Measurements from ENCODE around the gene DNAH6.

The DNAH6 gene

DNA sequence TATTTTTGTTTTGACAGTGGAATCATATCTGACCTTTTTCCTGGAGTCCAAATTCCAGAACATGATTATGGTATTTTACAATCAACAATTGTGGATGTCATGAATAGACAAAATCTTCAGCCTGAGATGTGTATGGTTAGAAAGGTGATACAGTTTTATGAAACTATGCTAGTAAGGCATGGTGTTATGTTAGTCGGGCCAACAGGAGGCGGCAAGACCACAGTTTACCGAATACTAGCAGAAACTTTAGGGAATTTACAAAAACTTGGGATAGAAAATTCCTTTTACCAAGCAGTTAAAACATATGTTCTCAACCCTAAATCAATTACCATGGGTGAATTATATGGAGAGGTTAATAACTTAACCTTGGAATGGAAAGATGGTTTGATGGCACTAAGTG is 137.0 kb downstream of the DNAH6 start:
- H3K23ac ChIP-seq (ENCODE audit: low read length): no peak overlapping the region
- H3K4me3 ChIP-seq (ENCODE audit: low read depth, low read length): no peak overlapping the region
- no CpG with 5 or more reads among the region's 3 CpGs for WGBS (ENCODE audit: extremely low coverage, insufficient coverage, insufficient read length)
- no peaks in the 10 kb centered on the region for H3K27me3 ChIP-seq (ENCODE audit: insufficient read depth, low read length)
- no peak overlapping the region for H2BK12ac ChIP-seq (ENCODE audit: low read length)
- no peak overlapping the region for H3K4ac ChIP-seq (ENCODE audit: low read depth, low read length)
- no peak overlapping the region for H3K27ac ChIP-seq (ENCODE audit: low read depth, low read length)
- H3K4me2 ChIP-seq (ENCODE audit: low read length): no peak overlapping the region
- no peak overlapping the region for H2BK120ac ChIP-seq (ENCODE audit: insufficient read depth, low read length, poor library complexity)
- no peak overlapping the region for H2AFZ ChIP-seq (ENCODE audit: insufficient read depth, low read length, poor library complexity)
- H4K91ac ChIP-seq (ENCODE audit: low read depth, low read length): no peak overlapping the region
- no peak overlapping the region for H2AK5ac ChIP-seq (ENCODE audit: low read length)
- H4K8ac ChIP-seq (ENCODE audit: low read depth, low read length): no peak overlapping the region
- H3K9me3 ChIP-seq (ENCODE audit: insufficient read depth, low read depth, low read length): no peaks in the 10 kb centered on the region
- no peaks in the 10 kb centered on the region for H3K79me1 ChIP-seq (ENCODE audit: low read length)
- no peak for DNase-seq
- H3K18ac ChIP-seq (ENCODE audit: low read length): no peak overlapping the region
- H3K36me3 ChIP-seq (ENCODE audit: control insufficient read depth in 1 of 2, insufficient read depth in 2 of 2, low read length in 2 of 2): no peaks in the 10 kb centered on the region
- no peaks in the 10 kb centered on the region for H3K79me2 ChIP-seq (ENCODE audit: control insufficient read depth, insufficient read depth, low read length, poor library complexity)
- H2BK5ac ChIP-seq (ENCODE audit: low read depth, low read length, poor library complexity): no peak overlapping the region
- no peak overlapping the region for H3K9ac ChIP-seq (ENCODE audit: low read length)
- no peak overlapping the region for H3K14ac ChIP-seq (ENCODE audit: low read length)
- H3K4me1 ChIP-seq (ENCODE audit: control insufficient read depth in 1 of 2, insufficient read depth in 2 of 2, low read length in 2 of 2): no peaks in the 10 kb centered on the region
- H4K12ac ChIP-seq (ENCODE audit: low read depth, low read length): no peak overlapping the region

DNA sequence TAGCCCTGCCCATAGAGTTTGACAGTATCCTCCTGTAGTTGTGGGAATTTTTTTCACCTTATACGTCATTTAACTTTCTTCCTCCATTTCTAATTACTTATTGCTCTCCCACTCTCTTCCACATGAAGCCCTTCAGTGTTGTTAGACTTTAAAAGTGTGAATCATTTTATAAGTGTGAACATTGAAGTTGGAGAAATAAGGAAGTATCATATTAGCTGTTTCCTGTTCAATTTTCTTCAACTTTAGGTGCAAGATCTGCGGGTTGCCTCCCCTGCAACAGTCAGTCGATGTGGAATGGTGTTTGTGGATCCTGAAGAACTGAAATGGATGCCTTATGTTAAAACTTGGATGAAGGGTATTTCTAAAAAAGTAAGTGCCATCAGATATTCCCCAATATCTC is 138.1 kb downstream of the DNAH6 start:
- Histone ChIP-seq H3K9me3 (ENCODE audit: insufficient read depth, low read depth, low read length) (no peaks in the 10 kb centered on the region), H3K4me2 (ENCODE audit: low read length) (no peak overlapping the region), H3K4ac (ENCODE audit: low read depth, low read length) (no peak overlapping the region), H3K9ac (ENCODE audit: low read length) (no peak overlapping the region), H3K79me2 (ENCODE audit: control insufficient read depth, insufficient read depth, low read length, poor library complexity) (no peaks in the 10 kb centered on the region), H2AK5ac (ENCODE audit: low read length) (no peak overlapping the region), H2BK5ac (ENCODE audit: low read depth, low read length, poor library complexity) (no peak overlapping the region), H3K23ac (ENCODE audit: low read length) (no peak overlapping the region), H3K4me3 (ENCODE audit: low read depth, low read length) (no peak overlapping the region), H4K12ac (ENCODE audit: low read depth, low read length) (no peak overlapping the region), H3K18ac (ENCODE audit: low read length) (no peak overlapping the region), H4K8ac (ENCODE audit: low read depth, low read length) (no peak overlapping the region), H2AFZ (ENCODE audit: insufficient read depth, low read length, poor library complexity) (no peak overlapping the region), H3K36me3 (ENCODE audit: control insufficient read depth in 1 of 2, insufficient read depth in 2 of 2, low read length in 2 of 2) (no peaks in the 10 kb centered on the region), H3K79me1 (ENCODE audit: low read length) (no peaks in the 10 kb centered on the region), H3K27ac (ENCODE audit: low read depth, low read length) (no peak overlapping the region), H2BK12ac (ENCODE audit: low read length) (no peak overlapping the region), H2BK120ac (ENCODE audit: insufficient read depth, low read length, poor library complexity) (no peak overlapping the region), H3K27me3 (ENCODE audit: insufficient read depth, low read length) (no peaks in the 10 kb centered on the region), H3K4me1 (ENCODE audit: control insufficient read depth in 1 of 2, insufficient read depth in 2 of 2, low read length in 2 of 2) (no peaks in the 10 kb centered on the region), H4K91ac (ENCODE audit: low read depth, low read length) (no peak overlapping the region), H3K14ac (ENCODE audit: low read length) (no peak overlapping the region)
- WGBS (ENCODE audit: extremely low coverage, insufficient coverage, insufficient read length): 100% methylated on average over 1 of the region's 3 CpGs
- no peak for DNase-seq

DNA sequence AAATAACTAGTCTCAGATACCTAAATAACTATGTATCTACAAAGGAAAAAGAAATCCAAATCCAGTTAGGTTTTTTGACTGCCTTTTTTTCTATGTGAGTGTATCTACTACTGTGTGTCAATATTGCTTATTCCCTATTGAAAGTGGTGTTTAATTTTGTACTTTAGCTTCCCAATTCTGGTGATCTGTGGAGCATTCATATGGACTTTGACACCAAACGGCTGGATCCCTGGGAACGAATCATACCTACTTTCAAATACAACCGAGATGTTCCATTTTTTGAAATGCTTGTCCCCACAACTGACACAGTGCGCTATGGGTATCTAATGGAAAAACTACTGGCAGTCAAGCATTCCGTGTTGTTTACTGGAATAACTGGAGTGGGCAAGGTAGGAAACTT is 152.8 kb downstream of the DNAH6 start:
- Histone ChIP-seq H4K8ac (ENCODE audit: low read depth, low read length) (no peak overlapping the region), H3K4me3 (ENCODE audit: low read depth, low read length) (no peak overlapping the region), H2AK5ac (ENCODE audit: low read length) (no peak overlapping the region), H3K9ac (ENCODE audit: low read length) (no peak overlapping the region), H2AFZ (ENCODE audit: insufficient read depth, low read length, poor library complexity) (no peak overlapping the region), H4K12ac (ENCODE audit: low read depth, low read length) (no peak overlapping the region), H2BK12ac (ENCODE audit: low read length) (no peak overlapping the region), H3K36me3 (ENCODE audit: control insufficient read depth in 1 of 2, insufficient read depth in 2 of 2, low read length in 2 of 2) (no peaks in the 10 kb centered on the region), H3K79me1 (ENCODE audit: low read length) (no peaks in the 10 kb centered on the region), H3K4ac (ENCODE audit: low read depth, low read length) (no peak overlapping the region), H4K91ac (ENCODE audit: low read depth, low read length) (no peak overlapping the region), H3K4me1 (ENCODE audit: control insufficient read depth in 1 of 2, insufficient read depth in 2 of 2, low read length in 2 of 2) (no peaks in the 10 kb centered on the region), H3K9me3 (ENCODE audit: insufficient read depth, low read depth, low read length) (no peaks in the 10 kb centered on the region), H2BK120ac (ENCODE audit: insufficient read depth, low read length, poor library complexity) (no peak overlapping the region), H3K23ac (ENCODE audit: low read length) (no peak overlapping the region), H3K27me3 (ENCODE audit: insufficient read depth, low read length) (no peaks in the 10 kb centered on the region), H3K79me2 (ENCODE audit: control insufficient read depth, insufficient read depth, low read length, poor library complexity) (no peaks in the 10 kb centered on the region), H2BK5ac (ENCODE audit: low read depth, low read length, poor library complexity) (no peak overlapping the region), H3K14ac (ENCODE audit: low read length) (no peak overlapping the region), H3K18ac (ENCODE audit: low read length) (no peak overlapping the region), H3K4me2 (ENCODE audit: low read length) (no peak overlapping the region), H3K27ac (ENCODE audit: low read depth, low read length) (no peak overlapping the region)
- WGBS (ENCODE audit: extremely low coverage, insufficient coverage, insufficient read length): no CpG with 5 or more reads among the region's 5 CpGs
- DNase-seq: no peak

DNA sequence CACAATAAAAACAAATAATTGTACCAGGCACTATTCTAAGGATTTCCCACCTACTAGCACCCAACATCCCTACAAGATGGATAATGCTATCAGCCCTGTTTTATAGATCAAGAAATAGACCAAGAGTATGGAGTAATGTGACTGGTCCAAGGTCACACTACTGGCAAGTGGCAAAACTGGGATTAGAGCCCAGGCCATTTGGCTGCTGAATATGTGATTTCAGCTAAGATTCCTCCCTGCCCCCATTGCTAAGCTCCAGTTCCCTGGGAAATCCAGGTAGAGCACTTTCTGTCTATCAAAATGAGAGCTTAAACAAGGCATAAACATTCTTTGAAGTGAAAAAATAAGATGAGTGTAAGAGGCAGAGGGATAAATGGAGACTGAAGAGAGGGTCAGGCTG is 157.8 kb downstream of the DNAH6 start:
- Histone ChIP-seq H4K8ac (ENCODE audit: low read depth, low read length) (no peak overlapping the region), H3K36me3 (ENCODE audit: control insufficient read depth in 1 of 2, insufficient read depth in 2 of 2, low read length in 2 of 2) (no peaks in the 10 kb centered on the region), H2AK5ac (ENCODE audit: low read length) (no peak overlapping the region), H3K18ac (ENCODE audit: low read length) (no peak overlapping the region), H3K79me2 (ENCODE audit: control insufficient read depth, insufficient read depth, low read length, poor library complexity) (no peaks in the 10 kb centered on the region), H3K4me3 (ENCODE audit: low read depth, low read length) (no peak overlapping the region), H3K4me2 (ENCODE audit: low read length) (no peak overlapping the region), H3K27me3 (ENCODE audit: insufficient read depth, low read length) (no peaks in the 10 kb centered on the region), H3K9ac (ENCODE audit: low read length) (no peak overlapping the region), H4K12ac (ENCODE audit: low read depth, low read length) (no peak overlapping the region), H3K4ac (ENCODE audit: low read depth, low read length) (no peak overlapping the region), H3K9me3 (ENCODE audit: insufficient read depth, low read depth, low read length) (no peaks in the 10 kb centered on the region), H2BK12ac (ENCODE audit: low read length) (no peak overlapping the region), H3K79me1 (ENCODE audit: low read length) (no peaks in the 10 kb centered on the region), H2BK5ac (ENCODE audit: low read depth, low read length, poor library complexity) (no peak overlapping the region), H4K91ac (ENCODE audit: low read depth, low read length) (no peak overlapping the region), H2AFZ (ENCODE audit: insufficient read depth, low read length, poor library complexity) (no peak overlapping the region), H2BK120ac (ENCODE audit: insufficient read depth, low read length, poor library complexity) (no peak overlapping the region), H3K27ac (ENCODE audit: low read depth, low read length) (no peak overlapping the region), H3K23ac (ENCODE audit: low read length) (no peak overlapping the region), H3K4me1 (ENCODE audit: control insufficient read depth in 1 of 2, insufficient read depth in 2 of 2, low read length in 2 of 2) (no peaks in the 10 kb centered on the region), H3K14ac (ENCODE audit: low read length) (no peak overlapping the region)
- no peak for DNase-seq

GRCh38 chr2:84674586-84674985 is 158.3 kb downstream of the DNAH6 start:
- Histone ChIP-seq H2BK5ac (ENCODE audit: low read depth, low read length, poor library complexity) (no peak overlapping the region), H2AFZ (ENCODE audit: insufficient read depth, low read length, poor library complexity) (no peak overlapping the region), H4K91ac (ENCODE audit: low read depth, low read length) (no peak overlapping the region), H3K36me3 (ENCODE audit: control insufficient read depth in 1 of 2, insufficient read depth in 2 of 2, low read length in 2 of 2) (no peaks in the 10 kb centered on the region), H3K18ac (ENCODE audit: low read length) (no peak overlapping the region), H3K14ac (ENCODE audit: low read length) (no peak overlapping the region), H3K79me2 (ENCODE audit: control insufficient read depth, insufficient read depth, low read length, poor library complexity) (no peaks in the 10 kb centered on the region), H3K79me1 (ENCODE audit: low read length) (no peaks in the 10 kb centered on the region), H3K23ac (ENCODE audit: low read length) (no peak overlapping the region), H2BK120ac (ENCODE audit: insufficient read depth, low read length, poor library complexity) (no peak overlapping the region), H3K27ac (ENCODE audit: low read depth, low read length) (no peak overlapping the region), H3K4me1 (ENCODE audit: control insufficient read depth in 1 of 2, insufficient read depth in 2 of 2, low read length in 2 of 2) (no peaks in the 10 kb centered on the region), H4K12ac (ENCODE audit: low read depth, low read length) (no peak overlapping the region), H3K4me2 (ENCODE audit: low read length) (no peak overlapping the region), H2AK5ac (ENCODE audit: low read length) (no peak overlapping the region), H4K8ac (ENCODE audit: low read depth, low read length) (no peak overlapping the region), H3K4ac (ENCODE audit: low read depth, low read length) (no peak overlapping the region), H3K9ac (ENCODE audit: low read length) (no peak overlapping the region), H2BK12ac (ENCODE audit: low read length) (no peak overlapping the region), H3K9me3 (ENCODE audit: insufficient read depth, low read depth, low read length) (no peaks in the 10 kb centered on the region), H3K4me3 (ENCODE audit: low read depth, low read length) (no peak overlapping the region), H3K27me3 (ENCODE audit: insufficient read depth, low read length) (no peaks in the 10 kb centered on the region)
- WGBS (ENCODE audit: extremely low coverage, insufficient coverage, insufficient read length): no CpG with 5 or more reads among the region's 5 CpGs
- no peak for DNase-seq

Data from trophoblast cell (in vitro differentiated cells and primary cell).